ENCODE data around the gene KSR1. TPM values are rescaled to one million over a fixed set of nuclear protein-coding genes. Genes with fewer than 3 reads are reported as not detected.
A peak's percentile ranks its signal among the peaks of the same experiment; 100 is the strongest.

Gene KSR1
- polyA plus RNA-seq, 1 donor from 2014 or later, result 9.2 TPM

DNA sequence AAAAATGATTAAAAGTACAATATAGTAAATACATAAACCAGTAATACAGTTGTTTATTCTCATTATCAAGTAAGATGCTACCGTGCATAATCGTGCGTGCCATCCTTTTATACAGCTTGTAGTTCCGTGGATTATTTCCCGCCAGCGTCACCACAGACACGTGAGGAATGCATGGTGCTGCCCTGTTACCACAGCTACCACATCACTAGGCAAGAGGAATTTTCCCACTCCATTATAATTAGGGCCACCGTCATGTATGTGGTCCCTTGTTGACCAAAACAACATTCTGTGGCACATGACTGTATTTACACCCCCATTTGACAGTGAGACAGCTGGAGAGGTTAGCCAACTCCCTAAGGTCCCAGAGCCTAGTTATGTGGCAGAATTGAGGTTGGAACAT lies 144.2 kb downstream of the KSR1 start:
- no peaks in the 10 kb centered on the region for H4K20me1 ChIP-seq (ENCODE audit: insufficient read depth)
- no peaks in the 10 kb centered on the region for H3K27me3 ChIP-seq (ENCODE audit: insufficient read depth, low read depth, low read length)
- no peak for TF ChIP-seq RAD21 (conservative IDR thresholded peaks at IDR 0.05)
- TF ChIP-seq, protein P1, sequence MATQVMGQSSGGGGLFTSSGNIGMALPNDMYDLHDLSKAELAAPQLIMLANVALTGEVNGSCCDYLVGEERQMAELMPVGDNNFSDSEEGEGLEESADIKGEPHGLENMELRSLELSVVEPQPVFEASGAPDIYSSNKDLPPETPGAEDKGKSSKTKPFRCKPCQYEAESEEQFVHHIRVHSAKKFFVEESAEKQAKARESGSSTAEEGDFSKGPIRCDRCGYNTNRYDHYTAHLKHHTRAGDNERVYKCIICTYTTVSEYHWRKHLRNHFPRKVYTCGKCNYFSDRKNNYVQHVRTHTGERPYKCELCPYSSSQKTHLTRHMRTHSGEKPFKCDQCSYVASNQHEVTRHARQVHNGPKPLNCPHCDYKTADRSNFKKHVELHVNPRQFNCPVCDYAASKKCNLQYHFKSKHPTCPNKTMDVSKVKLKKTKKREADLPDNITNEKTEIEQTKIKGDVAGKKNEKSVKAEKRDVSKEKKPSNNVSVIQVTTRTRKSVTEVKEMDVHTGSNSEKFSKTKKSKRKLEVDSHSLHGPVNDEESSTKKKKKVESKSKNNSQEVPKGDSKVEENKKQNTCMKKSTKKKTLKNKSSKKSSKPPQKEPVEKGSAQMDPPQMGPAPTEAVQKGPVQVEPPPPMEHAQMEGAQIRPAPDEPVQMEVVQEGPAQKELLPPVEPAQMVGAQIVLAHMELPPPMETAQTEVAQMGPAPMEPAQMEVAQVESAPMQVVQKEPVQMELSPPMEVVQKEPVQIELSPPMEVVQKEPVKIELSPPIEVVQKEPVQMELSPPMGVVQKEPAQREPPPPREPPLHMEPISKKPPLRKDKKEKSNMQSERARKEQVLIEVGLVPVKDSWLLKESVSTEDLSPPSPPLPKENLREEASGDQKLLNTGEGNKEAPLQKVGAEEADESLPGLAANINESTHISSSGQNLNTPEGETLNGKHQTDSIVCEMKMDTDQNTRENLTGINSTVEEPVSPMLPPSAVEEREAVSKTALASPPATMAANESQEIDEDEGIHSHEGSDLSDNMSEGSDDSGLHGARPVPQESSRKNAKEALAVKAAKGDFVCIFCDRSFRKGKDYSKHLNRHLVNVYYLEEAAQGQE (IDR thresholded peaks at IDR 0.05; ENCODE audit: borderline replicate concordance), result no peak
- no peak for TF ChIP-seq TAF1 (IDR thresholded peaks at IDR 0.05; ENCODE audit: low read depth)
- TF ChIP-seq EP300 (conservative IDR thresholded peaks at IDR 0.05; ENCODE audit: poor library complexity, severe bottlenecking), result no peak
- TF ChIP-seq EZH2 (IDR thresholded peaks at IDR 0.05; ENCODE audit: borderline replicate concordance, insufficient read depth, low read length, poor library complexity, severe bottlenecking), result no peak
- TF ChIP-seq MXI1 (conservative IDR thresholded peaks at IDR 0.05; ENCODE audit: poor library complexity, severe bottlenecking), result no peak
- no peak for TF ChIP-seq SMC3 (conservative IDR thresholded peaks at IDR 0.05; ENCODE audit: poor library complexity)
- no peak for TF ChIP-seq POLR2AphosphoS5 (IDR thresholded peaks at IDR 0.05)
- TF ChIP-seq, protein P2, sequence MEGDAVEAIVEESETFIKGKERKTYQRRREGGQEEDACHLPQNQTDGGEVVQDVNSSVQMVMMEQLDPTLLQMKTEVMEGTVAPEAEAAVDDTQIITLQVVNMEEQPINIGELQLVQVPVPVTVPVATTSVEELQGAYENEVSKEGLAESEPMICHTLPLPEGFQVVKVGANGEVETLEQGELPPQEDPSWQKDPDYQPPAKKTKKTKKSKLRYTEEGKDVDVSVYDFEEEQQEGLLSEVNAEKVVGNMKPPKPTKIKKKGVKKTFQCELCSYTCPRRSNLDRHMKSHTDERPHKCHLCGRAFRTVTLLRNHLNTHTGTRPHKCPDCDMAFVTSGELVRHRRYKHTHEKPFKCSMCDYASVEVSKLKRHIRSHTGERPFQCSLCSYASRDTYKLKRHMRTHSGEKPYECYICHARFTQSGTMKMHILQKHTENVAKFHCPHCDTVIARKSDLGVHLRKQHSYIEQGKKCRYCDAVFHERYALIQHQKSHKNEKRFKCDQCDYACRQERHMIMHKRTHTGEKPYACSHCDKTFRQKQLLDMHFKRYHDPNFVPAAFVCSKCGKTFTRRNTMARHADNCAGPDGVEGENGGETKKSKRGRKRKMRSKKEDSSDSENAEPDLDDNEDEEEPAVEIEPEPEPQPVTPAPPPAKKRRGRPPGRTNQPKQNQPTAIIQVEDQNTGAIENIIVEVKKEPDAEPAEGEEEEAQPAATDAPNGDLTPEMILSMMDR (IDR thresholded peaks at IDR 0.05; ENCODE audit: poor library complexity, severe bottlenecking), result no peak
- H3K27ac ChIP-seq (ENCODE audit: low read length), result no peak overlapping the region
- no peak overlapping the region for H3K4me3 ChIP-seq (ENCODE audit: low read length)
- H3K36me3 ChIP-seq (ENCODE audit: insufficient read depth, low read length), result no peaks in the 10 kb centered on the region
- H3K9me2 ChIP-seq (ENCODE audit: insufficient read depth, low read length), result no peaks in the 10 kb centered on the region
- H3K79me2 ChIP-seq (replicated peaks; ENCODE audit: insufficient read depth, low read length), result no peaks in the 10 kb centered on the region
- H3F3A ChIP-seq (ENCODE audit: insufficient read depth, low read length, poor library complexity, severe bottlenecking), result no peaks in the 10 kb centered on the region
- H3K9ac ChIP-seq (ENCODE audit: low read length), result no peak overlapping the region
- no peaks in the 10 kb centered on the region for H3K9me3 ChIP-seq (ENCODE audit: low read length)
- no peak overlapping the region for H2AFZ ChIP-seq (ENCODE audit: low read depth, low read length)
- H3K4me2 ChIP-seq (ENCODE audit: low read length), result no peak overlapping the region

- Histone ChIP-seq H3K9me3 (ENCODE audit: low read length) (no peaks in the 10 kb centered on the region), H3K36me3 (ENCODE audit: insufficient read depth, low read length) (no peaks in the 10 kb centered on the region), H3K27me3 (ENCODE audit: insufficient read depth, low read depth, low read length) (no peaks in the 10 kb centered on the region), H3K79me2 (replicated peaks; ENCODE audit: insufficient read depth, low read length) (no peaks in the 10 kb centered on the region), H3K4me3 (ENCODE audit: low read length) (no peak overlapping the region), H3K4me2 (ENCODE audit: low read length) (no peak overlapping the region), H3K9me2 (ENCODE audit: insufficient read depth, low read length) (no peaks in the 10 kb centered on the region), H4K20me1 (ENCODE audit: insufficient read depth) (no peaks in the 10 kb centered on the region), H2AFZ (ENCODE audit: low read depth, low read length) (no peak overlapping the region), H3K27ac (ENCODE audit: low read length) (no peak overlapping the region), H3K9ac (ENCODE audit: low read length) (no peak overlapping the region), H3F3A (ENCODE audit: insufficient read depth, low read length, poor library complexity, severe bottlenecking) (no peaks in the 10 kb centered on the region)
- TF ChIP-seq SMC3 (conservative IDR thresholded peaks at IDR 0.05; ENCODE audit: poor library complexity) (peak; percentile 93), EP300 (conservative IDR thresholded peaks at IDR 0.05; ENCODE audit: poor library complexity, severe bottlenecking) (no peak), TAF1 (IDR thresholded peaks at IDR 0.05; ENCODE audit: low read depth) (no peak), MXI1 (conservative IDR thresholded peaks at IDR 0.05; ENCODE audit: poor library complexity, severe bottlenecking) (no peak), POLR2AphosphoS5 (IDR thresholded peaks at IDR 0.05) (no peak), RAD21 (conservative IDR thresholded peaks at IDR 0.05) (peak; percentile 94), EZH2 (IDR thresholded peaks at IDR 0.05; ENCODE audit: borderline replicate concordance, insufficient read depth, low read length, poor library complexity, severe bottlenecking) (no peak)
- TF ChIP-seq, protein P1 (IDR thresholded peaks at IDR 0.05; ENCODE audit: borderline replicate concordance), result no peak
- TF ChIP-seq, protein P2 (IDR thresholded peaks at IDR 0.05; ENCODE audit: poor library complexity, severe bottlenecking), result peak; percentile 96
These were observed 145.1 kb downstream of the KSR1 start for GRCh38 chr17:27601069-27601974.
